Stimulated activated CD4-positive, alpha-beta T cell treated with anti-CD3 and anti-CD28 coated beads, Interleukin-15, amount 100 ng/mL, for 48 hours (primary cell): ENCODE results near the gene PTAR1.
A peak's percentile ranks its signal among the peaks of the same experiment; 100 is the strongest.

Source experiments
- DNase-seq, 2 donors: peaks; one replicate each; pipeline ENCODE4 v3.0.0-alpha.2; 2020; ENCODE audit warnings: low read depth in 2 of 2

The PTAR1 gene

GRCh38 chr9:69674112-69674685 lies 85.6 kb downstream of the PTAR1 start:
- DNase-seq = no peak

GRCh38 chr9:69673311-69673640 lies 86.5 kb downstream of the PTAR1 start:
- DNase-seq = no peak

GRCh38 chr9:69672596-69673310 lies 87.1 kb downstream of the PTAR1 start:
- DNase-seq = peak; percentile 52 to 67

- DNase-seq = peak in 1 of 2 donors; percentile 14
Measured at GRCh38 chr9:69671879-69672595, 87.8 kb downstream of the PTAR1 start, which contains the start of gene APBA1. TSS of gene APBA1 (minus strand) at chr9:69672371.

GRCh38 chr9:69671311-69671878 lies 88.4 kb downstream of the PTAR1 start:
- DNase-seq = no peak

GRCh38 chr9:69667306-69667705 lies 92.5 kb downstream of the PTAR1 start:
- no peak for DNase-seq

- DNase-seq = no peak
Measured at GRCh38 chr9:69660304-69660703, 99.5 kb downstream of the PTAR1 start.
